NCI-H524 (cell line): ENCODE results near the gene STPG1.

Experiments
- DNase-seq, 2 experiments: peaks; one replicate each; lab custom pipeline; 2025; lab: John Stamatoyannopoulos, UW

The STPG1 gene

DNA sequence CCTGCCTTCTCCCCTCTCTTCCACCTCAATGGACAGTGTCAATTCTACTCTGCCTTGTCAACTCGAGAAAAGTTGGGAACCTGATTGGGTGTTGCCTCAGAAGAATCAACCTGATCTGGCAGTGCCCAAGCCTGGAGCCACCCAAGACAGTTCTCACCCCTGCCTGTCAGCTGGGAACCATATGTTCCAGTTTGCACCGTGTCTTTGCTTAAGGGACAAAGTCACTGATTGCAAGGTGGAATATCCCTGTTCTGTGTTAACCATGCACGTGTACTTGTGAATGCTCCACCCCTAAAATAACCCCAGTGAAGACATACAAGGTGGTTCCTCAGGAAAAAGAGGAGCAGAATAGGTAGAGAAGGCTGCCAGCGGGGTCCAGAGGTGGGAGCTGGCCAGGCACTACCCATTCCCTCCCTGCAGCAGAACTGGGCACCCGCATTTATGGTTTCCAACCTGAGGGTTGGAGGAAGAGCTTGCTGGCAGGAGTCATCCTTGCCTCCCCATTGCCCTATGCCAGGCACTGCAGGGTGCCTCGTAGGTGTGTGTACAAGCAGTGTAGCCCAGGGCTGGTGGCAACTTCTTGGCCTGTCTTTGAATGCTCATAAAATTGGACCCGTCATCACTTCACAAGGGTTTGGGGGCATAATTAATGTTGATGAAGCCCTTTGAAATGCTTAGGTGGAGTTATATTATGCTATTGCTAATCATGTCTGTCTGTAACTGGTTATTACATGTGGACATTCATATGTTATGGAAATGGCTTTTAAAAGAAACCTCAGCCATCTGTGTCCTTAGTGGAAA is 13.4 kb upstream of the STPG1 start:
- peak; percentile 29 to 67 for DNase-seq

DNA sequence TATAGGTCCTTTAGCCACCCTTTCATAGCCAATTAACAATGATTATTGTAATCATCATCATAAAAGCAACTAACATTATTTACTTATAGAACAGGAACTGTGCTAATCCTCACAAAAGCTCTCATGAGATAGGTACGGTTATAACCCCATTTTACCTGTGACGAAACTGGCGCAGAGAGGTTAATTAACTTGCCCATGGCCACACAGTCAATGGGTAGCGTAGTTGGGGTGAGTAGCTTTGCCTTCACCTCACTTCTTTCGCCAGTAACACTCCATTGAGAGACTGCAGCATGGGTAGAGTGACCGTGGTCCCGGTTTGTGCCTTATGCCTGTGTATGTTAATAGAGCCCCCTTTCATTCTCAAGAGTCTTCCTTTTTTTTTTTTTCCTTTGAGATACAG is 12.3 kb upstream of the STPG1 start:
- DNase-seq, result no peak

DNA sequence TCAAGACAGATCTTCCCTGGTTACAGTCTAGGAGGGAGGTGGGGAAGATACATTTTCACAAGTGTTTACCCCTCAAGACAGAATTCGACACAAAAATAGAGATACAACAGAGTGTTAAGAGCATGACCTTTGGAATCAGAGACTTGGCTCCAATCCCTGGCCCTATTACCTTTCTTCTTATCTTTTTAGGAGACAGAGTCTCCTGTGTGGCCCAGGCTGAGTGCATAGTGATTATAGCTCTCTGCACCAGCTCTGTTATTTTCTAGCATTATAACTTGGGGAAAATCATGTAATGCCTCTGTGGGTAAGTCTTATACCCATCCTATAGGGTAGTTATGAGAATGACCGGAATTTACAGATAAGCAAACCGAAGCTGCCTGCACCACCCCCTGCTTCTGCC is 11.9 kb upstream of the STPG1 start:
- DNase-seq, result no peak

DNA sequence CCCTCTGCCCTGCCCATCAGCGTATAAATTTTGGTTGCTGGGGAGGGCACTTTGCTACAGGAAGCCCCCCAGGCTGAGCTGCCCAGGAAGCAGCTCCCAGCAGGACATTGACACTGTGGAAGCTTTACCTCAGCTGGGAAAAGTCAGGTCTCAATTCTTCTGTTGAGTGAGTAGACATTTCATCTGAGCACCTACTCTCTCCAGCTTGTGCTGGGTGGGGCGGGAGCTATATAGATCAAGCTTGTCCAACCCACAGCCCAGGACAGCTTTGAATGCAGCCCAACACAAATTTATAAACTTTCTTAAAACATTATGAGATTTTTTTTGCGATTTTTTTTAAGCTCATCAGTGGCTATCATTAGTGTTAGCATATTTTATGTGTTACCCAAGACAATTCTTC is 11.4 kb upstream of the STPG1 start:
- no peak for DNase-seq

DNA sequence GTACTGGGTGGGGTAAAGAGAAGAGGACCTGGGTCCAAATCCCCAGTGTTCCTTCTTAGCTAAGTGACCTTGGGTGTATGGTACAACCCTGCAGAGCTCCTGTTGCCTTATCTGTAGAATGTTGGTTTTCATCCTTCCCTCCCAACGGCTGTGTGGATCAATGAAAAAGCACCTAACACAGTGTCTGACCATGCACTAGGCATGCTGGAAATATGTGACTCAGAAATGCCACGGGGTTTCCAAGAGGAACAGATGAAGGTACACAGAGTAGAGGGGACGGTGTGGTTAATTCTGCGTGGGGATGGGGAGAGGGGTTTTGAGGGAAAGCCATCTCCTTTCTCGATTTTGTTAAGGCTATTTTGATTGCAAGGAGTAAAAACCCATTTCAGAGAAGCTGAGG is 10.6 kb upstream of the STPG1 start:
- no peak for DNase-seq

DNA sequence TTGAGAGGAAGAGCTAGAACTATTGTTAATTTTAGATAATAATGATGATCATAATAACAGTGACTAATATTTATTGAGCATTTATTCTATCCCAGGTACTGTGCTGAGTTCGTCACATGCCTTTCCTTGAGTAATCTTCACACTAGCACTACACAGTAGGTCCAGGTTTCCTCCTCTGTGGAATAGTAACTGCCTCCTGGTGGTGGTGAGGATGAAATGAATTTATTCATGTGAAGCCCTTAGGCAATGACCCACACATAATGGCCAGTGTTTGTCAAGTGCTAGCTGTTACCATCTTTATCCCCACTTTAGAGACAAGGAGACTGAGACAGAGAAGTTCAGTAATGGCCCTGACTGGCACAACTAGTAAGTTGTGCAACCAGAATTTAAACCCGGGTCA is 7.9 kb upstream of the STPG1 start:
- no peak for DNase-seq

DNA sequence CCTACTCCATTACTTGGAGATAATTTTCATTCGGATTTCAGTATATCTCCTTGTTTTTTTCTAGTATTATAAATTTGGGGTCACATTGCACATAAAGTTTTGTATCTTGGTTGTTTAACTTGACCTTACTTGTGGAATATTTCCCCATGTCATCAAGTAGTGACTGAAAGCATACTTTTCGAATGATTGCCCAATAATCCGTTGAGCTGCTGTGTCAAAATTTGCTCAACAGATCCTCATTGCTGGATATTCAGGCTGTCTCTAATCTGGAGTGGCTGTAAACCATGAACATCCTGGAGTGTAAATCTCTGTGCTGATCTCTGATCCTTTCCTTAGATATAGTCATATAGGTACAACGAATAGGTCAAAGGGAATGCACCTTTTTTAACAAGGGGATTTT is 7.0 kb upstream of the STPG1 start:
- no peak for DNase-seq

DNA sequence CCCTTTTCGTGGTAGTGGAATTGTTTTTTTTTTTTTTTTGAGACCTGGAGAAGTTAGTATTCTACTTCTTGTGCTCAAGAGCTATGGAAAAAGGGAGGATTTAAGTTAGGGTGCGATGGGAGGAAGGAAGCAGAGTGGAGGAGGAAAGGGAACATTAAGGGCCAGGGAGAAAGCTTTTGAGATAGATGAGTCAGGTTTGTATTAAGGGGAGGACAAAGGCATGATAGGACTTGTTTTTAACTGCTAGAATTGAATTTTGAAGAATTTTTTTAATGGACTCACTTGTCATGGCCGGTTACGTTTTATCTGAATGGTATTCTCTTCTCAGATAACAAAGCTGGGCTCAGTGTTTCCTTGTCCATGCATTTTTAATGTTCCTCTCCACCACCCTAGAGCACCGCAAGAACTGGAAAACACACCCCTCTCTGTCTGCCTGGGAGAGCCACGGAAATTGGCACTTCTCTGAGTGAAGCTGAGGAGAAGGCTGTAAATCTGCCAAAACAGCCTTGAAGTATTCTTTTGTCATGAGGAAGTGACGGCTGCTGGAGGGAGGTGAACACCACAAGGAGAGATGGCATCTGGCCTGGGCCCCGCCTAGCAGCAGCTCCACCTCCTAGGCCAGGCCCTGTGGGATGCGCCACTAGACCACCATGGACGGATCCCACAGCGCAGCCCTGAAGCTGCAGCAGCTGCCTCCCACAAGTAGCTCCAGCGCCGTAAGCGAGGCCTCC is 5.5 kb upstream of the STPG1 start:
- peak in 1 of 2 experiments; percentile 46 for DNase-seq

DNA sequence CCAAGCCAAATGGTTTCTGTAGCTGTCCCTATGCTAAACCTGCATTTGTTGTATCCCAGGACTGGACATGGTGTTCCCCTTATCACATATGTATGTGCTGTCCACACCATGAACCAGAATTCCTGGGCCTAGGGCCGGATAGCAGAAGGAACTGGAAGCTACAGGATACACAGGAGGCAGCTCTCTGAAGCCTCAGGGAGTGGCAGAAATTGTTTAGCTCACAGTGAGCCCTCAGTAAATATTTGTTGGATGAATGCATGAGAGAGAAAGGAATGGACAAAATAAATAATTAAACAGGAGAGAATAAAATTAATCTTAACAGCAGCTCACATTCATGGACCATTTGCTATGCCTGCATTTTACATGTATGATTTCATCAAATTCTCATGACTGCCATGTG is 4.1 kb upstream of the STPG1 start:
- no peak for DNase-seq

DNA sequence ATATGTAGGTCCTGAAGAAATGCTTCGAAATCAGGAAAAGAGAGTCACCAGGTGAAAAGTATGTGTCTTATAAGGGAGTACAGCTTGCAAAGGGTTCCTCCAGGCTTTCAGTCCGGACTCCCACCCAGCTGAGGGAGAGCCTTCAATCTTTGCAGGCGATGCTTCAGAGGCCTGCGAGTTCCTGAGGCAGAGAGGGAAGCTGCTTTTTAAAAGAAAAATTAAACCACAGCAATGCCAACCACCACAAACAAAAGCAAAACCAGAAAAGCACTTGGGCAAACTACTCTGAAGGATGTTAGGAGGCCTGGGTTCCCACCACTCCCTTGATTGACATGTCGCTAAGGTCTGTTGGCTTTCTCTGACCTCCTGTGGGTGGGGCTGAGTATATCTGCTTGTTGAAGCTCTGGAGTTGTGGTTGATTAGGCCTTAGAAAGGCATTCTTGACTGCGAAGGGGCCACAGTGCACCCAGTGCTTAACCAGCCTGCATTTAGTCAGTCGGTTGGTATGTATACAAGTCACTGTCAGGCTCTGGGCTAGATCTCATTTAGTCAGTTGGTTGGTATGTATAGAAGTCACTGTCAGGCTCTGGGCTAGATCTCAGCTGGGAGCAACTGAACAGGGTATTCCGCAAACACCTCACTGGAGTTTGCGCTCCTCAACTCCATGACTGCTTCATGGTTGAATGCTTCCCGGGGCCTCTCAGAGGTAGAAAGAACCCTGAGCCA is 3.2 kb upstream of the STPG1 start:
- DNase-seq, result no peak

DNA sequence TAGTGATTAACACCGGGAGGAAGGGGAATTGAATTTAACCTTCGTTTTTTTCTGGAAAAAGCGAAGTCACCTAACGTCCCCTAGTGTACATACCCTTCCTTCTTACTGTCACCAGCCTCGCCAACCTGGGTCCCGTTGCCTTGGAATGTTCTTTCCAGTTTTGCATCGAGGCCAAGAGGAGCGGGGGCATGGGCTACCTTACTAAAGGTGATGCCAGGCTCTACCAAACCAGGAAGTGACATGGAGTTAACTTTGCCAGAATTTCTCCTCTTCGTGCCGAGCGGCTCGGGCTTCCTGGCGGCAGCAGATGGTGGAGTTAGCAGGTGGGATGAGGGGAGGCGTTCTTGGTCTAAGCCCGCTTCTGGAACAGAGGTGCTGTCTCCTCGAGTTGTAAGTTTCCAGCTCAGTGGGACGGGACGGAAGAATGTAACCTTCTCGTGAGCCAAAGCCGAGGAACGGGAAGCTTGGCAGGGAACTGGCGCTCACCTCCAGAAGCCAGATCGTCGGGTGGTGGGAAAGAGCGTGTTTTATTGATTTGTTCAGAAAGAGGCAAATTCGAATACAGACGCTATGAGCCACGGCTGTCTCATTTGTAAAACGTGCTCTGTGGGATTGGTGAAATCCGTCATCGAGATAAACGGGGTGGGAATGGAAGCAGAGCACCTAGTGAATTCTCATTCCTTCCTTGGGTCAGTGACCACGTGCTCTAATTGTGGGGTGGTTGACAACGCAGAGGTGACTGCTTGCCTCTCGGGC is 2.5 kb upstream of the STPG1 start:
- DNase-seq, result peak in 1 of 2 experiments; percentile 50

DNA sequence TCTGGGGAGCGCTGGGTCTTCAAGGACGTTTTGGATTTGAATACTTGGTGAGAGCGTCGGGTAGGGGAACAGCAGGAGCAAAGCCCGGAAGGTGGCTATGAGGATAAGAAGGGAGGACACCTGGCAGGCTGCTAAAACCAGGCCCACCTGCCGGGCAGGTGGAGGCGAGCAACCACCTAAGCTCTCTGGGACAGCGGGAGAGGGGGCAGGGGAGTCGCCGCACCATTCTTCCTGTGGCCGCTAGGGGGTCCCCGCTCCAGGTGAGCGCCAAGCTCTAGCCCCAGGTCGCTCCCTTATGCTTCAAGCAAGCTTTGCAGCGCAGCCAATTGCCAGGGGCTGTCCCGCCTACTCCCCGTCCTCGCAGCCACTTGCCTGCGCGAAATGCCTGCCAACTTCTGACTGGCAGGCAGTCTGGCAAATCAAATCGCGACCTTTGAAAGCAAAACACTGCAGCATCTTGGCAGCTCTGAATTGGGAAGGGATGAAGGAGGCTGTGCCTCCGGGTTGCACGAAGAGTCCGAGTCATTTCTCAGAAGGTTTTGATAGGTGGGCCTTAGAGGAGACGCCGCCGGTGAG is 1.8 kb upstream of the STPG1 start, which contains the start of gene NIPAL3:
NIPAL3 (plus strand) TSS at position 469 of the 576 bp plus-strand sequence. CDS start 3,746 bp downstream, outside the sequence.
- peak; percentile 95 to 99 for DNase-seq

DNA sequence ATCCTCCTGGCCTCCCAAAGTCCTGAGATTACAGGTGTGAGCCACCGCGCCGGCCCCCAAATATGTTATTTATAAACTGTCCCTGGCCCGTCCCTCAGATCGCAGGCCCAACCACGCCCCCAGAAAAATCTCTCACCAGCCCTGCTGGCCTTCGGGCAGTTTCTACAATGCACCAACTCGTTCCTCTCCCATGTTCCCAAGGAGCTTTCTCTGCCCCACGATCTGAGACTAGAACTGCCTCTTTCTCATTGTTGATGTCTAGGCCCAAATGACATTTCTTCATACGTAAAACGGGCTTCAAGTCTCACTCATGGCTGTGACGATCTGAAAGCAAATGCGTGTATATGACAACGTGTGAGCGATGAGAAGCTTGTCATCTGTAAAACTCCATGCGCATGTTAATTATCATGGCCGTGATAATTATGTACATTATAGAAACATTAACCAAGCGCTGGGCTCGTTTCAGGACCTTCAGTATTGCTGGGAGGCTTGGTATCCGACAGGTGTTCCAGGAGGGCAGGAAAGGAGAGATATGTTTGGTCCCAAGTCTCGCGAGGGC is 1.3 kb upstream of the STPG1 start:
- no peak for DNase-seq

DNA sequence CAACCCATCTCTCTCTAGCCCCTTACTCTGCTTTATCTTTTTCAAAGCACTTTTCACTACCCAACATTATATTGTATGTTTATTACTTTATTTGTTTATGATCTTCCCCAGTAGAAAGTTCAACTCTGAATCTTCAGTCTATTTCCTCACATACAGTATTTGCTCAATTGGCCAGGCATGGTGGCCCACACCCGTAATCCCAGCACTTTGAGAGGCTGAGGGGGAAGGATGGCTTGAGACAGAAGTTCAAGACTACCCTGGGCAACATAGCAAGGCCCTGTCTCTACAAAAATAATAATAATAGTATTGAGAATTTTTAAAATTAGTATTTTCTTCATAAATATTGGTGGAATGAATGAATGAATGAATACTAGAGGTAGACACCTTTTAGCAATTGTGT is 1.2 kb downstream of the STPG1 start:
- no peak for DNase-seq

DNA sequence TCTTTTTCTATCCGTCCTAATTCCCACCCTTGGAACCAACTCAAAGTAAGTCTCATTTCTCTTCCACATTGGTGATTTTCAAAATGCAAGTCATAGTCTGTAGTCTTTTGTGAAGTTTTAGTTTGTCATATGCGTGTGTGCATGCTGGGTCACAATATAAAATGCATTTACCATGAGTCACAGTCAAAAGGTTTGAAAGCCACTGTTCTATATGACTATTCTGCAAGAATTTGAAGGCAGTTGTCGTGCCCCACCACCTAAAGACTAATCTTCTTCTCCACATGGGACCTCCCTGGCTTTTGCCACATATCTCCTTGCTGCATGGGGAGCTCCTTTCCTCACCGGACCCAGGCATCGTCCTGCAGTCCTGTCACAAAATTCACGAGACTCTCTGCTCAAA is 1.6 kb downstream of the STPG1 start:
- no peak for DNase-seq

DNA sequence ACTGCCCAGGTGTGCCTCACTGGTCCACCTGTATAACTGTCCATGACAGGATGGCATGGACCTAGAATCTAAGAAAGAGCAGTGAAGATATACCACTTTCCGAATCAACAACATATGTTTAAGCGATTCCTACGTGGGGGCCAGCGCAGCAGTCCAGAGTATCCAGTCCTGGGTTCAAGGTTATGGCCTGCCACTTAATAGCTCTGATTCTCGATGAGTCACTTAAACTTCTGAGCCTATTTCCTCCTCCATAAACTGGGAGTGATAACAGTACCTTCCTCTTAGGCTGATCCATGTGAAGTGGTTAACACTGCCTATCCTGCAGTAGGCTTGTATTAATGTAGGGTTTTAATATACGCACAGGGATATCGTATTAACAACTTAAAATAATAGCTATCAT is 2.8 kb downstream of the STPG1 start:
- no peak for DNase-seq

DNA sequence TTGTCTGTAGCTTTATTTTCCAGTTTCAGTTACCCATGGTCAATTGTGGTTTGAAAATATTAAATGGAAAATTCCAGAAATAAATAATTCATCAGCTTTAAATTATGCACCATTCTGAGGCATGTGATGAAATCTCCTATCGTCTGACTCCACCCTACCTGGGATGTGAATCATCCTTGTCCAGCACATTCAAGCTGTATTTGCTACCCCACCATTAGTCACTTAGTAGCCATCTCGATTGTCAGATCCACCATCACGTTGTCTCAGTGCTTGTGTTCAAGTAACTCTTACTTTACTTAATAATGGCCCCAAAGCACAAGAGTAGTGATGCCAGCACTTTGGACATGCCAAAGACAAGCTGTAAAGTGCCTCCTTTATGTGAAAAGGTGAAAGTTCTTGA is 4.0 kb downstream of the STPG1 start:
- DNase-seq, result no peak

DNA sequence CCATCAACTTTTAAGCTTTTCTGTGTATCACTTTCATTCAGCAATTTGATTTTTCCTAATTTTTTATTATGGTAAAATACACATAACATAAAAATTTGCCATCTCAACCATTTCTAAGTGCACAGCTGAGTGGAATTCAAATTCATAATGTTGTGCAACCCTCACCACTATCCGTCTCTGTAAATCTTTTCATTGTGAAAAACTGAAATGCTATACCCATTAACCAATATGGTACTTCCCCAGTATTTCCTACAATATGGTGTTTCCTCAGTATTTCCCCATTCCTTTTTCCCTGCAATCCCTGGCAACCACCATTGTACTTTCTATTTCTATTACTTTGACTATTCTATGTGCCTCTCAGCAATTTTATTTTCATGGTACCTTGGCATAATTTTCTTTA is 6.8 kb downstream of the STPG1 start:
- no peak for DNase-seq

DNA sequence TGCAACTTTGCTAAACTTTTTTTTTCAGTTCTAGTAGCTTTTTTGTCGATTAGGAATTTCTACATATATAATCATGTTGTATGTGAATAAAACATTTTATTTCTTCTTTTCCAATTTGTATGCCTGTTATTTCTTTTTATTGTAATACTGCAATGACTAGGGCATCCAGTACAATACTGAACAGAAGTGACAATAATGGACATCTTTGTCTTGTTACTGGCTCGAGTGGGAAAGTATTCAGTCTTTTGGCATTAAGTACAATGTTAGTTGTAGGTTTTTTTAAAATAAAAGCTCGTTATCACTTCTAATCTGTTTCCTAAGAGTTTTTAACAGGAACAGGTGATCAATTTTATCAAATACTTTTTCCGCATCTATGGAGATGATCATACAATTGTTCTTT is 9.8 kb downstream of the STPG1 start:
- no peak for DNase-seq

DNA sequence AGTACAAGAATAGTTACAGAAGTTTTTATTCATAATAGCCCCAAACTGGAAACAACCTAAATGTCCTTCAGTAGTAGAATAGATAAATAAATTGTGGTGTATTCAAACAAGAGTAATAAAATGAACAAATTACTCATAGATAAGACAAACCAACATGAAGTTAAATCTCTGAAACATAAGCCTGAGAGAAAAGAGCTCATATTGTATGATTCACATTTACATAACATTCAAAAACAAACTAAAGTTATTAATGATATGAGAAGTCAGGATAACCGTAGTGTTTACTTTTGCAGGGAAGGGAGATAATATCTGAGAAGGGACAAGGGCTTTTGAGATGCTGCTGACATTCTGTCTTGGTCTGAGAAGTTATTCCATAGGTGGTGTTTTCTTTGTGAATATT is 13.5 kb downstream of the STPG1 start:
- DNase-seq, result no peak

DNA sequence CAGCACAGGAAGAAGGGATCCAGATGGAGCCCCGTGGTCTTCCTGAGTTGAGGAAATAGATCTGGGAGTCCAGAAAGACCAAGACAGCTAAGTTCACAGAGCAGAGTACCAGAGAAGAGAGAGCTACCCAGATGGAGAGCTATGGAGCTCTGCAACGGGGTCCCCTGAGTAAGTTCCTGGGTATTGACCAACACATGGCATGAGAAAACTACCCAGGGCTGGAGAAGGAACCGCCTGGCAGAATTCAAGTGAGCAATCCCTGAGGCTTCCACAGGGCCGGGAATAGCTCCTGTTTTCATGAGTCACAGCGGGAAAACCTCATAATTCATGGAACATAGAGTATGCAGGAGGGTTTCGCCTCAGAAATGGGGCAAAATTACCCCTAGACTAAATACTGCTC is 19.7 kb downstream of the STPG1 start:
- no peak for DNase-seq
